Right lobe of liver (tissue), 4 donors: ENCODE measurements around the gene TSPAN31.

Experiments
- CTCF ChIP-seq, 4 donors: fragments of 200-600 bp in 3 of 4; fragments of 450-650 bp in 1 of 4; IDR thresholded peaks; one replicate each; pipeline versions ENCODE4 v1.5.1 to v1.8.0; 2016 to 2022; ENCODE audit warnings: antibody characterized with exemption in 4 of 4, mild to moderate bottlenecking in 2 of 4
- POLR2A ChIP-seq: fragments of 450-650 bp; IDR thresholded peaks from one replicate; pipeline ENCODE4 v1.6.1; 2017; ENCODE audit warnings: antibody characterized with exemption, mild to moderate bottlenecking
- donor health status: DM: no; HTN: no; CAD: no.
- donor health status: DM: no; HTN: no; CAD: no.
- donor health status: DM: no; HTN: yes; CAD: no.

- TF ChIP-seq CTCF (IDR thresholded peaks at IDR 0.05) = no peak
- no peak for TF ChIP-seq POLR2A
These were observed 554 bp upstream of the TSPAN31 start for GRCh38 chr12:57744194-57744776.
